Spleen (tissue), 11 donors: ENCODE data around the gene RBFA. TPM values are rescaled to one million over a fixed set of nuclear protein-coding genes. Genes with fewer than 3 reads are reported as not detected.

Experiments
- DNase-seq: peaks from one replicate; pipeline ENCODE4 v3.0.0-alpha.2; 2020
- H3K27ac ChIP-seq, 8 donors: fragments of 200-600 bp; sonication (generic) in 7 of 8; 1 replicate in 4 of 8; 2 replicates in 4 of 8; pipeline versions ENCODE4 v1.5.0 to v1.8.0; 2016 to 2021; ENCODE audit warnings: inconsistent platforms in 4 of 8, mild to moderate bottlenecking in 4 of 8, moderate library complexity in 1 of 8
- H3K27me3 ChIP-seq, 7 donors: fragments of 200-600 bp; sonication (generic) in 6 of 7; replicated peaks in 1 of 7; 1 replicate in 4 of 7; 2 replicates in 3 of 7; pipeline versions ENCODE4 v1.5.0 to v1.8.0; 2016 to 2021; ENCODE audit warnings: inconsistent platforms in 3 of 7, mild to moderate bottlenecking in 1 of 7
- H3K36me3 ChIP-seq, 6 donors: fragments of 200-600 bp; sonication (generic) in 5 of 6; 1 replicate in 4 of 6; 2 replicates in 2 of 6; pipeline versions ENCODE4 v1.5.0 to v1.8.0; 2016 to 2021; ENCODE audit warnings: inconsistent platforms in 2 of 6
- H3K4me1 ChIP-seq, 6 donors: fragments of 200-600 bp; sonication (generic) in 5 of 6; 1 replicate in 3 of 6; 2 replicates in 3 of 6; pipeline versions ENCODE4 v1.5.0 to v1.8.0; 2016 to 2021; ENCODE audit warnings: inconsistent platforms in 3 of 6
- H3K4me3 ChIP-seq, 8 donors: fragments of 200-600 bp; sonication (generic) in 7 of 8; 1 replicate in 4 of 8; 2 replicates in 4 of 8; pipeline versions ENCODE4 v1.5.0 to v1.8.0; 2016 to 2021; ENCODE audit warnings: inconsistent platforms in 4 of 8, mild to moderate bottlenecking in 4 of 8, moderate library complexity in 2 of 8
- H3K9me3 ChIP-seq, 8 donors: fragments of 200-600 bp; sonication (generic) in 7 of 8; 1 replicate in 4 of 8; 2 replicates in 4 of 8; pipeline versions ENCODE4 v1.5.0 to v1.8.0; 2016 to 2021; ENCODE audit warnings: inconsistent platforms in 4 of 8
- POLR2A ChIP-seq, 3 donors: fragments of 450-650 bp; IDR thresholded peaks; one replicate each; pipeline ENCODE4 v1.5.1; 2017; ENCODE audit warnings: antibody characterized with exemption in 3 of 3, mild to moderate bottlenecking in 1 of 3
- POLR2AphosphoS5 ChIP-seq, 3 donors: sonication (generic); formaldehyde crosslinking; IDR thresholded peaks; one replicate each; pipeline ENCODE4 v1.5.1; 2017; ENCODE audit warnings: antibody characterized with exemption in 3 of 3
- WGBS, 5 donors: extraction: QIAGEN DNeasy Blood & Tissue Kit in 3 of 5; methylation state at CpG; one replicate each; pipeline versions ENCODE4 v1.1.5 to v1.1.7; 2013 to 2018; 5-methylcytosine and 5-hydroxymethylcytosine counted together
- intact Hi-C: fragments of 100-400 bp; cut with DNase I; formaldehyde crosslinking; loops from one replicate; pipeline ENCODE4 v1.15.0; 2023; ENCODE audit warnings: low total_unique reads
- polyA plus RNA-seq, 3 donors: library from polyadenylated mRNA; stranded (reverse); fragments of 200-250 nt; gene quantifications; one replicate each; pipeline ENCODE4 v1.2.1, GENCODE V29; 2013
- total RNA-seq, 7 donors: library from RNA; depleted of rRNA in 3 of 7; stranded (reverse); fragments of >200 nt in 3 of 7; fragmentation: NEBNext Ultra II Directional in 4 of 7; extraction: Animal tissue kit (Norgen Biotek cat#: 25700) in 4 of 7; gene quantifications; one replicate each; pipeline versions ENCODE4 v1.1.0 to v1.2.1, GENCODE V29; 2016 to 2021
- TF ChIP-seq, protein P1 (sequence below), 11 experiments: fragments of 200-600 bp in 7 of 11; fragments of 450-650 bp in 4 of 11; sonication (generic) in 4 of 11; IDR thresholded peaks in 8 of 11; conservative IDR thresholded peaks in 3 of 11; 1 replicate in 7 of 11; 2 replicates in 4 of 11; pipeline versions ENCODE4 v1.4.0 to v1.8.0; 2016 to 2021; ENCODE audit warnings: antibody characterized with exemption in 11 of 11, inconsistent platforms in 4 of 11, mild to moderate bottlenecking in 1 of 11
- donor health status: healthy with polysubstance abuse.
- donor health status: DM: no; HTN: no; CAD: no; lungs with moderate emphysema.
- donor health status: DM: no; HTN: no; CAD: no.
- donor health status: Bipolar disorder and iron deficiency.
- donor health status: healthy.
- donor health status: DM: no; HTN: no; CAD: no.
- donor health status: DM: yes; HTN: yes; CAD: no.

The RBFA gene
- total and polyA plus RNA-seq, 10 donors = 16.4 to 31.1 (median 19.7) TPM

DNA sequence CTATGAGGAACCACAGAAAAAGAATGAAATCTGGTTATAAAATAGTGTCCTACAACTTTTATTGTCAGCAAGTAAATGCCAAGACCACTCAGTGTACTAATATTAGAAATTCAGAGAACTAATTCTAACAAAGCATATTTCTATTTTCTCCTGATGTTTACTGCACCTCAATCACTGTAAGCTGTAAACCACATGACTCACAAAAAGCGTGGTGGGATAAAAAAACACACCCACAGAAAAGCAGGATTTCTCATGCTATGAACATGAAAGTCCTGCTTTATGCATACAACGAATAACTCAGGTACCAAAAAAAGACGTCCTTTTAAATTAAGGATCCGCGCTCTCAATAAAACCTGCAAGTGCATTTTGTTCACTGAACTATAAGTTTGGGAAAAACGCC, 46.7 kb upstream of the RBFA start:
- no peak for TF ChIP-seq POLR2A (IDR thresholded peaks at IDR 0.05)
- no peak for TF ChIP-seq POLR2AphosphoS5 (IDR thresholded peaks at IDR 0.05)
- TF ChIP-seq, protein P1, sequence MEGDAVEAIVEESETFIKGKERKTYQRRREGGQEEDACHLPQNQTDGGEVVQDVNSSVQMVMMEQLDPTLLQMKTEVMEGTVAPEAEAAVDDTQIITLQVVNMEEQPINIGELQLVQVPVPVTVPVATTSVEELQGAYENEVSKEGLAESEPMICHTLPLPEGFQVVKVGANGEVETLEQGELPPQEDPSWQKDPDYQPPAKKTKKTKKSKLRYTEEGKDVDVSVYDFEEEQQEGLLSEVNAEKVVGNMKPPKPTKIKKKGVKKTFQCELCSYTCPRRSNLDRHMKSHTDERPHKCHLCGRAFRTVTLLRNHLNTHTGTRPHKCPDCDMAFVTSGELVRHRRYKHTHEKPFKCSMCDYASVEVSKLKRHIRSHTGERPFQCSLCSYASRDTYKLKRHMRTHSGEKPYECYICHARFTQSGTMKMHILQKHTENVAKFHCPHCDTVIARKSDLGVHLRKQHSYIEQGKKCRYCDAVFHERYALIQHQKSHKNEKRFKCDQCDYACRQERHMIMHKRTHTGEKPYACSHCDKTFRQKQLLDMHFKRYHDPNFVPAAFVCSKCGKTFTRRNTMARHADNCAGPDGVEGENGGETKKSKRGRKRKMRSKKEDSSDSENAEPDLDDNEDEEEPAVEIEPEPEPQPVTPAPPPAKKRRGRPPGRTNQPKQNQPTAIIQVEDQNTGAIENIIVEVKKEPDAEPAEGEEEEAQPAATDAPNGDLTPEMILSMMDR (IDR thresholded peaks at IDR 0.05 in 8 of 11, conservative IDR thresholded peaks at IDR 0.05 in 3 of 11) = no peak
- Histone ChIP-seq H3K27me3 (no peaks in the 10 kb centered on the region), H3K4me3 (peak overlapping the region; percentile 81 to 96 (median 90)), H3K36me3 (peaks cover 0 to 35% (median 3%) of the 10 kb centered on the region in 6 donors), H3K9me3 (no peaks in the 10 kb centered on the region), H3K4me1 (peaks cover 21 to 64% (median 49%) of the 10 kb centered on the region in 6 donors), H3K27ac (peak overlapping the region; percentile 92 to 99 (median 96))
- 0 to 2% (median 1%) methylated on average over 6 of the region's 6 CpGs for WGBS, 5 donors
- no peak for DNase-seq
- intact Hi-C loops = no loop called here

DNA sequence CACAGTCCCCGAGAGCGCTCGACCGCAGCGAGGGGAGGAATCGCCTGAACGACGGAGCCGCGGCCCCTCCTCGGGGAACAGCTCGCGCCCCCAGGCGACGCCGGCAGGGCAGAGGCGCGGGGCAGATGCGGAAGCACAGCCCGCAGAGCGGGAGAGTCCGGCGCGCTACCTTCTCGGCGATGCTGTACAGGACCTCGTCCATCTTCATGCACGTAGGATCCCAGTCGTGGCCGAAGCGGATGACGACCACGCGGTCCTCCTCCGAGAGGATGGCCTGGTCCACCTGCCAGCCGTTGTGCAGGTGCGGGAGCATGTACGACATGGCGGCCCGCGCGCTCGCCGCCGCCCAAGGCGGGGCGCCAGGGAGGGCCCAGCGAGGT, 46.2 kb upstream of the RBFA start:
- Histone ChIP-seq H3K9me3 (no peaks in the 10 kb centered on the region), H3K27me3 (no peaks in the 10 kb centered on the region), H3K4me1 (peaks cover 21 to 59% (median 44%) of the 10 kb centered on the region in 6 donors), H3K36me3 (peaks cover 0 to 31% (median 3%) of the 10 kb centered on the region in 6 donors), H3K27ac (peak overlapping the region; percentile 92 to 99 (median 96)), H3K4me3 (peak overlapping the region; percentile 81 to 96 (median 90))
- no peak for TF ChIP-seq POLR2AphosphoS5 (IDR thresholded peaks at IDR 0.05)
- TF ChIP-seq POLR2A (IDR thresholded peaks at IDR 0.05) = no peak
- TF ChIP-seq, protein P1 (IDR thresholded peaks at IDR 0.05 in 8 of 11, conservative IDR thresholded peaks at IDR 0.05 in 3 of 11) = peak in 7 of 11 experiments; percentile 15 to 54 (median 38)
- 0 to 1% (median 1%) methylated on average over 19 to 48 of the region's 48 CpGs for WGBS, 5 donors
- DNase-seq = peak; percentile 95
- intact Hi-C loops = no loop called here

DNA sequence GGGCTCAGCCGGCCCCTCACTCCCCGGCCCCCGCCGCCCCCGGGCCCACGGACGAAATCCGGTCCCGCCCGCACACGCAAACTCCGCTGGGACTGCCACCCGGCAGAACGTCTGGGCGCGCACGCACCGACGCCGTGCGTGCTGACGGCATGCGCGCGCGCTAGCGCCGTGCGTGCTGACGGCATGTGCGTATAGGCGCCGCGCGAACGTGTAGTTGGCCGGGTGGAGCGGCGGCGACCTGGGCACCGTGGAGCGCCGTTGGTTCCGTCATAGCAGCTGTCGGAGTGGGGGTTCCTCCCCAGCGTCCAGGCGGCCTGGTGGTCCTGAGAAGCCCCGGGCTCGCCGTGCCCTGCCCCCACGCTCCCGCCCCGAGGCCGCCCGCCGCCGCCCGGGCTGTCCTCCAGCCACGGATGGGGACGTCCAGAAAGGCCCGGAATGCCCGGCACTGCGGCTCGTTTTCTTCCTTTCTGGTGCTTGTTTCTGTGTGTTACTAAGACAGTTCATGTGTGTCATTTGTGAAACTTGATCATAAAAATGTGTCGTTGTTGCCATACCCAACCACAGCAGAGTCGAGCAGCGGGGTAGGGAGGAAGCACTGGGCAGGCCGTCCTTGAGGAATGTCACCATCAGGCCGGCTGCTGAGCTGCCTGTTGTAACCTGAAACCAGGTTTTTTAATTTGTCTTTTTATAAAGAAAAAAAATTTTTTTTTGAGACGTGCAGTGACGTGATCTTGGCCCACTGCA, 45.6 kb upstream of the RBFA start, which contains the start of gene TXNL4A:
TXNL4A (minus strand) TSS at position 113 of the 744 bp plus-strand sequence. CDS start 171 bp downstream, outside the sequence.
- Histone ChIP-seq H3K4me3 (peak within 1 kb of the TSS; percentile 81 to 96 (median 90)), H3K27ac (peak within 1 kb of the TSS; percentile 92 to 99 (median 96)), H3K9me3 (no peaks in the 10 kb centered on the region), H3K4me1 (peaks cover 21 to 53% (median 41%) of the 10 kb centered on the region in 6 donors), H3K27me3 (no peaks in the 10 kb centered on the region), H3K36me3 (peaks cover 0 to 29% (median 3%) of the 10 kb centered on the region in 6 donors)
- DNase-seq = peak; percentile 97
- intact Hi-C loops = no loop called here
- 0 to 1% (median 1%) methylated on average over 52 to 71 of the region's 71 CpGs for WGBS, 5 donors
- TF ChIP-seq POLR2AphosphoS5 (IDR thresholded peaks at IDR 0.05) (peak; percentile 97 to 98 (median 97)), POLR2A (IDR thresholded peaks at IDR 0.05) (peak; percentile 41 to 69 (median 69))
- TF ChIP-seq, protein P1 (IDR thresholded peaks at IDR 0.05 in 8 of 11, conservative IDR thresholded peaks at IDR 0.05 in 3 of 11) = no peak

DNA sequence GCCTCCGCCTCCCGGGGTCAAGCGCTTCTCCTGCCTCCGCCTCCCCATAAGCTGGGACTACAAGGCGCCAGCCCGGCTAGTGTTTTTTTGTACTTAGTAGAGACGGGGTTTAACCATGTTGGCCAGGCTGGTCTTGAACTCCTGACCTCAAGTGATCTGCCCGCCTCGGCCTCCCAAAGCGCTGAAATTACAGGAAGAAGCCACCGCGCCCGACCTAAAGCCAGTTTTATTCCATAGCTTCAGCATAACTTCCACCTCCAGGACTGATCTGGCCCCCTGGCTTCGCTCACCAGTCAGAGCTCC, 45.1 kb upstream of the RBFA start:
- no peaks in the 10 kb centered on the region for H3K27me3 ChIP-seq
- peaks cover 0 to 24% (median 3%) of the 10 kb centered on the region in 6 donors for H3K36me3 ChIP-seq
- peak overlapping the region; percentile 92 to 99 (median 96) for H3K27ac ChIP-seq
- H3K9me3 ChIP-seq = no peaks in the 10 kb centered on the region
- intact Hi-C loops = no loop called here
- DNase-seq = peak; percentile 81
- peaks cover 21 to 48% (median 39%) of the 10 kb centered on the region in 6 donors for H3K4me1 ChIP-seq
- H3K4me3 ChIP-seq = peak overlapping the region; percentile 81 to 96 (median 90)
- 46 to 69% (median 55%) methylated on average over 14 of the region's 14 CpGs for WGBS, 5 donors
- TF ChIP-seq, protein P1 (IDR thresholded peaks at IDR 0.05 in 8 of 11, conservative IDR thresholded peaks at IDR 0.05 in 3 of 11) = no peak
- TF ChIP-seq POLR2AphosphoS5 (IDR thresholded peaks at IDR 0.05) (no peak), POLR2A (IDR thresholded peaks at IDR 0.05) (no peak)
